Nephron (organoid): Measurements from ENCODE around the gene RAB39B.
"Not testable (repeated sequence)": the region's sequence is repeated elsewhere in the genome, so short reads cannot be mapped to it uniquely, and the experiment has no call there.

ENCODE experiments used
- H3K27ac Mint-ChIP-seq, 3 experiments: 2 replicates each; pipeline ENCODE4 v1.8.0; 2020; ENCODE audit warnings: mixed read lengths in 3 of 3, mild to moderate bottlenecking in 2 of 3, moderate library complexity in 1 of 3
- H3K27me3 Mint-ChIP-seq: 2 replicates; pipeline ENCODE4 v1.8.0; 2021; ENCODE audit warnings: low read depth, mild to moderate bottlenecking, moderate library complexity, mixed read lengths
- H3K36me3 Mint-ChIP-seq: 2 replicates; pipeline ENCODE4 v1.8.0; 2020; ENCODE audit warnings: low read depth, mixed read lengths
- H3K4me1 Mint-ChIP-seq: 2 replicates; pipeline ENCODE4 v1.8.0; 2020; ENCODE audit warnings: mixed read lengths
- H3K4me3 Mint-ChIP-seq, 3 experiments: 2 replicates each; pipeline ENCODE4 v1.8.0; 2020; ENCODE audit warnings: mild to moderate bottlenecking in 3 of 3, mixed read lengths in 3 of 3, moderate library complexity in 2 of 3
- H3K9me3 Mint-ChIP-seq: 2 replicates; pipeline ENCODE4 v1.8.0; 2020; ENCODE audit warnings: mixed read lengths
- CTCF ChIP-seq, 3 experiments: fragments of 200-600 bp; sonication (generic); IDR thresholded peaks; one replicate each; pipeline ENCODE4 v1.5.0; 2021; ENCODE audit warnings: antibody characterized with exemption in 3 of 3; ENCODE audit not compliant: unreplicated experiment in 3 of 3

Gene RAB39B

GRCh38 chrX:155242300-155242699 is 22.0 kb downstream of the RAB39B start:
- Mint-ChIP-seq H3K36me3 (peaks cover 23% of the 10 kb centered on the region), H3K4me3 (no peak overlapping the region), H3K27ac (no peak overlapping the region), H3K27me3 (no peaks in the 10 kb centered on the region), H3K9me3 (peaks cover 7% of the 10 kb centered on the region), H3K4me1 (no peaks in the 10 kb centered on the region)
- TF ChIP-seq CTCF (IDR thresholded peaks at IDR 0.05; ENCODE audit: unreplicated experiment in 3 of 3): no peak

DNA sequence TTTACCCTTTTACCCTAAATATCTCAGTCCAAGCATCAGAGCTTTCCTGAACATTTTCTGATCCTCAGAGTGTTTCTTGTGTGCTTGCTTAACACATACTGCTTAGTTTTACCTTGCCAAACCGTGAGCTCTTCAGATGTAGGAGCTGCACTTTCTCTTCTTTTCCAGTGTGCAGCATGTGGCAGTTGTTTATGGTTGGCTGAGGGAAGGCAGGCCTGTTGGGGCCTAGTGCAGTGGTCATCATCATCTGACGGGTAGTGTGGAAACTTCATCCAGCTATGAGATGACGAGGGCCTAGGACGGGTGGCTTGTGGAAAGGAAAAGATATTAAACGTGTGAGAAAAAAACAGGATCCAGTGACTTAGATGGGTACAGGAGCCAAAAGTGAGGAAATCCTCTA is 26.6 kb downstream of the RAB39B start:
- H3K27ac Mint-ChIP-seq: no peak overlapping the region
- no peak for TF ChIP-seq CTCF (IDR thresholded peaks at IDR 0.05; ENCODE audit: unreplicated experiment in 3 of 3)
- H3K4me1 Mint-ChIP-seq: no peaks in the 10 kb centered on the region
- H3K4me3 Mint-ChIP-seq: no peak overlapping the region
- H3K36me3 Mint-ChIP-seq: peaks cover 50% of the 10 kb centered on the region
- no peaks in the 10 kb centered on the region for H3K27me3 Mint-ChIP-seq
- no peaks in the 10 kb centered on the region for H3K9me3 Mint-ChIP-seq

GRCh38 chrX:155235891-155236290 is 28.4 kb downstream of the RAB39B start:
- H3K4me1 Mint-ChIP-seq: no peaks in the 10 kb centered on the region
- no peaks in the 10 kb centered on the region for H3K9me3 Mint-ChIP-seq
- H3K27me3 Mint-ChIP-seq: no peaks in the 10 kb centered on the region
- H3K27ac Mint-ChIP-seq: no peak overlapping the region
- H3K4me3 Mint-ChIP-seq: no peak overlapping the region
- H3K36me3 Mint-ChIP-seq: peaks cover 62% of the 10 kb centered on the region
- no peak for TF ChIP-seq CTCF (IDR thresholded peaks at IDR 0.05; ENCODE audit: unreplicated experiment in 3 of 3)

DNA sequence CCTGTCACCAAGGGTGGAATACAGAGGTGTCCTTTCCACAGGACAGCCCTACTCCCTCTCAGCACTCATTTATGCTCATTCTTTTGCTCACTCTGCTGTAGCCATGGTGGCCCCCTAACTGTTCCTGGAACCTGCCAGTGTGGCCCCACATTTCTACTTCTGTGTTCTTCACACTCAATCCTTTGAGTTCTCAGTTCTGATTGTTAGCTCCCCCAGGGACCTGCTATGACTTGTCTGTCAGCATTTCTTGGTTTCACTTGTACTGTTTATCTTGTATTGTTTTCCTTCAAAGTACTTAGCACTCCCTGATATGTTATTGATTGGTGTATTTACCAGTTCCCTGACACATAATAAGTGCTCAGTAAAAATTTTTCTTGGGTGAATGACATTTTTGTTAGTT is 33.1 kb downstream of the RAB39B start:
- no peak for TF ChIP-seq CTCF (IDR thresholded peaks at IDR 0.05; ENCODE audit: unreplicated experiment in 3 of 3)
- Mint-ChIP-seq H3K4me3 (no peak overlapping the region), H3K36me3 (peaks cover 62% of the 10 kb centered on the region), H3K9me3 (peaks cover under 1% of the 10 kb centered on the region), H3K27me3 (no peaks in the 10 kb centered on the region), H3K27ac (no peak overlapping the region), H3K4me1 (no peaks in the 10 kb centered on the region)

DNA sequence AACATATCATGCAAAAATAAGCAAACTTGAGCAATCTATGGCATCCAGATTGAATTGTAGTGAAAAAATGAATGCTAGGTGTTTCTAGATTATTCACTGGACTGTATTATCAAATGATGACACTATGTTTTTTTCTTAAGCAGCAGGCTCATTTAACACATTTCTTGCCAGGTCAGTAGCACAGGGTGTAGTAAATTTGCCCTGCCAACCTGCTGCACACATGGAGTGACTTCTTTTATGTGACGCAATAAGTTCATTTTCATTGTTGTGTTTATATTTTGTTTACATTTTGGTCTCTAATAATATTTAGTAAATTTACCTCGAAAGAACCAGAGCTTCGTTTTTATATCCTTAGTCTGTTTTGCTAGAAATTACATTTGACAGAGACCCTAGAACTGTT is 38.5 kb downstream of the RAB39B start:
- no peaks in the 10 kb centered on the region for H3K27me3 Mint-ChIP-seq
- TF ChIP-seq CTCF (IDR thresholded peaks at IDR 0.05; ENCODE audit: unreplicated experiment in 3 of 3): no peak
- no peak overlapping the region for H3K4me3 Mint-ChIP-seq
- peaks cover 20% of the 10 kb centered on the region for H3K9me3 Mint-ChIP-seq
- H3K4me1 Mint-ChIP-seq: no peaks in the 10 kb centered on the region
- no peak overlapping the region for H3K27ac Mint-ChIP-seq
- peaks cover 76% of the 10 kb centered on the region for H3K36me3 Mint-ChIP-seq

DNA sequence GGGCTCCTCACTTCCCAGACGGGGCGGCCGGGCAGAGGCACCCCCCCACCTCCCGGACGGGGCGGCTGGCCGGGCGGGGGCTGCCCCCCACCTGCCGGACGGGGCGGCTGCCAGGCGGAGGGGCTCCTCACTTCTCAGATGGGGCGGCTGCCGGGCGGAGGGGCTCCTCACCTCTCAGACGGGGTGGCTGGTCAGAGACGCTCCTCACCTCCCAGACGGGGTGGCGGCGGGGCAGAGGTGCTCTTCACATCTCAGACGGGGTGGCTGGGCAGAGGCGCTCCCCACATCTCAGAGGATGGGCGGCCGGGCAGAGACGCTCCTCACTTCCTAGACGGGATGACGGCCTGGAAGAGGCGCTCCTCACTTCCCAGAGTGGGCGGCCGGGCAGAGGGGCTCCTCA is 40.5 kb downstream of the RAB39B start:
- H3K27ac Mint-ChIP-seq, H3K4me1 Mint-ChIP-seq, H3K27me3 Mint-ChIP-seq, H3K4me3 Mint-ChIP-seq: not testable (repeated sequence)
- peaks cover 70% of the 10 kb centered on the region for H3K36me3 Mint-ChIP-seq
- H3K9me3 Mint-ChIP-seq: peaks cover 20% of the 10 kb centered on the region
